Ishikawa (cell line): ENCODE results near the gene SERPINB1.

Source experiments
- CEBPB ChIP-seq: IDR thresholded peaks from 2 replicates; pipeline ENCODE4 v1.6.1; 2012
- CREB1 ChIP-seq: IDR thresholded peaks from 2 replicates; pipeline ENCODE4 v1.6.1; 2012; ENCODE audit warnings: low read depth
- EGR1 ChIP-seq: IDR thresholded peaks from 2 replicates; pipeline ENCODE4 v1.6.1; 2012
- EP300 ChIP-seq: IDR thresholded peaks from 2 replicates; pipeline ENCODE4 v1.6.1; 2012; ENCODE audit warnings: borderline replicate concordance
- FOXM1 ChIP-seq: IDR thresholded peaks from 2 replicates; pipeline ENCODE4 v1.6.1; 2012; ENCODE audit warnings: low read depth, borderline replicate concordance
- NFIC ChIP-seq: IDR thresholded peaks from 2 replicates; pipeline ENCODE4 v1.6.1; 2012
- RAD21 ChIP-seq: IDR thresholded peaks from 2 replicates; pipeline ENCODE4 v1.6.1; 2012; ENCODE audit warnings: low read depth
- REST ChIP-seq: IDR thresholded peaks from 2 replicates; pipeline ENCODE4 v1.6.1; 2012; ENCODE audit warnings: low read depth, mild to moderate bottlenecking
- TAF1 ChIP-seq: IDR thresholded peaks from 2 replicates; pipeline ENCODE4 v1.6.1; 2012; ENCODE audit warnings: low read depth, mild to moderate bottlenecking
- TCF12 ChIP-seq: IDR thresholded peaks from 2 replicates; pipeline ENCODE4 v1.6.1; 2012; ENCODE audit warnings: low read depth
- TEAD4 ChIP-seq: IDR thresholded peaks from 2 replicates; pipeline ENCODE4 v1.6.1; 2012
- USF1 ChIP-seq: IDR thresholded peaks from 2 replicates; pipeline ENCODE4 v1.6.1; 2012
- YY1 ChIP-seq: IDR thresholded peaks from 2 replicates; pipeline ENCODE4 v1.6.1; 2012; ENCODE audit warnings: low read depth
- TF ChIP-seq, protein P1 (sequence below): IDR thresholded peaks from 2 replicates; pipeline ENCODE4 v1.6.1; 2012

DNA sequence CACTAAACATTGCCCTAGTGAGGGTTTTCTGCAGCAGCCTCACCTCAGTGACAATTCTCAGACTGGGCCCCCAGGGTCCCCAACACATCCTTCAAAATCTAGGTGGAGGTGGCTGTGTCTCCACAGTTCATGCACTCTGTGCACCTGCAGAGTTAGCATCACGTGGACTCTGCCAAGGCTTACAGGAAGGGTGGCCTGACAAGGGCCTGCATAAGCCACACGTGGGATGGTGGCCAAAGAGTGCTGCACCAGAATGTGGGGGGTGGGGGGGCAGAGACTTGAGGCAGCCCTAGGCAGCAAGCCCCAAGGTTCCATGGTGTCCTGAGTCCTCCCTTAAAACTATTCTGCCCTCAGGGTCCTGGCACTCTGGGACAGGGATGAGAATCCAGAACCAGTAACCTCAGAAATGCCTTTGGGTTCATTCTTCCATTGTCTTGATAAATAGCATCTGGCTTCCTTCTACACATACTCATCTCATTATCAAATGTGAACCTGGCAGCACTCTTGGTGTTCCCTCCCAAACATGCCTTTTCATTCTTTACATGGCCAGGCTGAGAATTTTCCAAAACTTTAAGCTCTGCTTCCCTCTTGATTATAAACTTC lies 1.6 kb upstream of the SERPINB1 start:
- TF ChIP-seq NFIC (no peak), TEAD4 (no peak), RAD21 (no peak), TAF1 (no peak), YY1 (no peak), CEBPB (no peak), EP300 (no peak), REST (no peak), TCF12 (no peak), CREB1 (no peak), EGR1 (no peak), USF1 (no peak), FOXM1 (no peak)
- TF ChIP-seq, protein P1, sequence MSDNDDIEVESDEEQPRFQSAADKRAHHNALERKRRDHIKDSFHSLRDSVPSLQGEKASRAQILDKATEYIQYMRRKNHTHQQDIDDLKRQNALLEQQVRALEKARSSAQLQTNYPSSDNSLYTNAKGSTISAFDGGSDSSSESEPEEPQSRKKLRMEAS = no peak
